ENCODE results near the gene CPLX1.
"Not testable (repeated sequence)": the region's sequence is repeated elsewhere in the genome, so short reads cannot be mapped to it uniquely, and the experiment has no call there.

The CPLX1 gene

DNA sequence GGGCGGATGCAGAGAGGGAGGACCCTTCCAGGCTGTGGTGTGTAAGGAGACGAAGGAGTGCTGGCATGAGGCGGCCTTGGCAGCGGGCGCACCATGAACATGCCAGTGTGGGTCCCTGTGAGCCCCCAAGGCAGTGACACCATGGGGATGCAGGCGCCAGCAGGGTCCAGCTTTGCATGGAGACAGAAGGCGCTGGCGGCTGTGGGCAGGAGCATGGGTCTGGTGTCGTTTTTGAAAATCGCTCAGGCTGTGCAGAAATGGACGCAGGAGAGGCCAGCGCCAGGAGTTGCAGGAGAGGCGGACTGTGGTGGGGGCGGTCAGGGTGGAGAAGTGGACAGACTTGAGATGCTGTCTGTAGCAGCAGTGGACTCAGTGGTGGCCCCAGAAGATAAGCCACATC, 64.2 kb downstream of the CPLX1 start:
- DNase-seq (ENCODE audit: low read depth in 2 of 3, low spot score in 1 of 3), result no peak

DNA sequence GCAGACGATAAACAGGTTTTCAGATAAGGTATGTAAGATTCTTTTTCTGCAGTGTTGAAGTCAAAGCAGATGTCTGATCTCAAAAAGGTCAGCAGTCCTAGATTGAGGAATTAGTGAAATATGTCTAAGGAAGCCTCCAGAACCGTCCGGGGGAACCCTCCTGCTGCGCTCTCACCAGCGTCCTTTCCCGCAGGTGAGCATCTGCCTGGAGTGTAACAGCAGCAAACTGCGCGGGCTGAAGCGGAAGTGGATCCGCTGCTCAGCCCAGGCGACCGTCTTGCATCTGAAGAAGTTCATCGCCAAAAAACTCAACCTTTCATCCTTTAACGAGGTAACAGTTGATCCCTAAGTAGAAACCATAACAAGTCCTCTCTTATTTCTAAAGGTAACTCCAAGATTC, 64.8 kb downstream of the CPLX1 start:
- DNase-seq (ENCODE audit: low read depth in 2 of 3, low spot score in 1 of 3), result no peak

DNA sequence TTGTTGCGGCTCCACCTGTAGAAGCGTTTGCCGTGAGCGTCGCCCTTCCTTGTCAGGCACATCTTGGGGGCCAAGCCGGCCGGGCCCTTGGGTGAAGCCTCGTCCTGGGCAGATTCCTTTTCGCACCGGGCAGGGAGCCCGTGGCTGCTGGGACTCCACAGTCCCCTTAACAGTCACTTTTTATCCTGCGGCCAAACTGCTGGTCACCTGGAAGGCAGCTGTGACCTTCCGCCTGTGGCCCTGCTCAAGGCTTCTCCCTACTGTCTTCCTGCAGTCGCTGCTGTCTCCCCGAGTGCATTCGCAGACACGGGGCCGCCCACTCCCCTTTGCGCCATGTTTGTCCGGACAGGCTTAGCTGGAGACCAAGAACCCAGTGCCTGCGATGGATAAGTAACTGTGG, 65.3 kb downstream of the CPLX1 start:
- DNase-seq (ENCODE audit: low read depth in 2 of 3, low spot score in 1 of 3), result no peak

DNA sequence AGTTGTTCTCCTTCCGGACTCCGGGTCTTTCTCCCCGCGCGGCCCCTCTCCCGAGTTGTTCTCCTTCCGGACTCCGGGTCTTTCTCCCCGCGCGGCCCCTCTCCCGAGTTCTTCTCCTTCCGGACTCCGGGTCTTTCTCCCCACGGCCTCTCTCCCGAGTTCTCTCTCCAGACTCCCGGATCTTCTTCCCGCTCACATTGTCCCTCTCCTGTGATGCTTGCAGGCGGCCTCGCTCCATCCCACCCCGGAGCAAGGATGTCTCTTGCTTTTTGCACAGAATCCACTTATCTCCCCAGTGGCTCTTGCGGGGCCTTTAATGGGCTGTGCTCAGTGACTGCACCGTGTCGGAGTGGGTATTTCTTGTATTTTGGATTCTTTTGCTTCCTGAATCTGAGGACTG, 66.1 kb downstream of the CPLX1 start:
- not testable (repeated sequence) for DNase-seq (ENCODE audit: low read depth in 2 of 3, low spot score in 1 of 3)

DNA sequence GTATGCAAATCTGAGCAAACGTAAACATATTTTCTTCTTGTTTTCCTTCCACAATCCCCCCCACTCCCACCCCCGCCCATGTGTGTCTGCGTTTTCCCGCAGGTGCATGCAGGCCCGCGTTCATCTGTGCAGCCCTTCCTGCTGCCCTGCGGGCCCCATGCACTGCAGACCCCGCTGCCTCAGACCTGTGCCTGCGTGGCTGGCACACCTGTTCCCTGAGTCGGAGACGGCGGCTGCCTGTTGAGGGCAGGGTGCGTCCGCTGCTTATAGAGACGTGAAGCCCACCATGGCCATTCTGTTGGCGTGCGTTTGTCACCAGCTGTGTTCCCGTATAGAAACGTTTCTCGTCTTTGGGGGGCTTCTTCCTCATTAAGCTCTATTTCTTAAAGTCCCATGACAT, 68.8 kb downstream of the CPLX1 start:
- no peak for DNase-seq (ENCODE audit: low read depth in 2 of 3, low spot score in 1 of 3)

DNA sequence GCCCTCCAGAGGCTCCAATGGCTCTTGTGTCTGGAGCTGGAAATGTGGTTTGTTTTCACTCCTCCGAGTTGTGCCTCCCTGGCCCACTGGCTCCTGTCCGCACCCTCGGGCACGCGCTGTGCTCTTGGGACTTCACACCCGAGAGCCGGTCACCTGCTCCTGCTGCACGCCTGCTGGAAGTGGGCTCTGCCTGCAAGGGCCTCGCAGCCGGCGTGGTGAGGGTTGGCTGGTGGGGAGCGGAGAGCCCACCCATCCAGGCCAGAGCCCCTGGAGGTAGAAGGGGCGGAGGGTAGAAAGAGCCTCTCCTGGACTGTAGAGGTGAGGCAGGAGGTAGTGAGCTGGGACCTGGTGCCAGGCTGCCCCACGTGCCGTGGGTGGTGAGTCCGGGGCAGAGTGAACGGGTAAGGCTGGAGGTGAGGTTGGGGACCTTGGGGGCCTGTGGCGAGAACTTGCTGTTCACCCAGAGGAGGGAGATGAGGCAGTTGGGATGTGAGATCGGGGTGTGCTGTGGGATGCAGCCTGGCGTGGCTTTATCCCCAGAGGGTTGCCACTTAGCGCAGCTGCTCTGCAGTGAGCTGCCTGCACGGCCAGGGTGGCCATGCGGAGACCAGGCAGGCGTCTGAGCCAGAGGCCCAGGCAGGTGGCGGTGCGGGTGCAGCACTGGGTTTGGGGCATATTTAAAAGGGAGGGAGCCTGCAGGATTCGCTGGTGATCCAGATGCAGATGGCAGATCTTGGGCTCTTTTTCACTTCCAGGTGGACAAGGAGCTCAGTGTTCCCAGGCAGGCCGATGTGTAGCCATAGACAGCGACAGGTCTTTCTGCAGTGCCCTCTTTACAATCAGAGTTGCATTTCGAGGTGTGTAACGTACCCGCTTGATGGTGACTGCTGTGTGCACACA, 71.5 kb downstream of the CPLX1 start:
- DNase-seq (ENCODE audit: low read depth in 2 of 3, low spot score in 1 of 3), result no peak

DNA sequence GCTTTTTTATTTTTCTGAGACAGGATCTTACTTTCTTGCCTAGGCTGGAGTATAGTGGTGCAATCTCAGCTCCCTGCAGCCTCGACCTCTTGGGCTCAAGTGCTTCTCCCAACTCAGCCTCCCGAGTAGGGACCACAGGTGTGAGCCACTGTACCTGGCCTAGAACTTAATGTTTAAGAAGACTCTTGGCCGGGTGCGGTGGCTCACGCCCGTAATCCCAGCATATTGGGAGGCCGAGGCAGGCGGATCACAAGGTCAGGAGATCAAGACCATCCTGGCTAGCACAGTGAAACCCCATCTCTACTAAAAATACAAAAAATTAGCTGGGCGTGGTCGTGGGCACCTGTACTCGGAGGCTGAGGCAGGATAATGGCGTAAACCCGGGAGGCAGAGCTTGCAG, 72.7 kb downstream of the CPLX1 start:
- DNase-seq (ENCODE audit: low read depth in 2 of 3, low spot score in 1 of 3), result not testable (repeated sequence)

DNA sequence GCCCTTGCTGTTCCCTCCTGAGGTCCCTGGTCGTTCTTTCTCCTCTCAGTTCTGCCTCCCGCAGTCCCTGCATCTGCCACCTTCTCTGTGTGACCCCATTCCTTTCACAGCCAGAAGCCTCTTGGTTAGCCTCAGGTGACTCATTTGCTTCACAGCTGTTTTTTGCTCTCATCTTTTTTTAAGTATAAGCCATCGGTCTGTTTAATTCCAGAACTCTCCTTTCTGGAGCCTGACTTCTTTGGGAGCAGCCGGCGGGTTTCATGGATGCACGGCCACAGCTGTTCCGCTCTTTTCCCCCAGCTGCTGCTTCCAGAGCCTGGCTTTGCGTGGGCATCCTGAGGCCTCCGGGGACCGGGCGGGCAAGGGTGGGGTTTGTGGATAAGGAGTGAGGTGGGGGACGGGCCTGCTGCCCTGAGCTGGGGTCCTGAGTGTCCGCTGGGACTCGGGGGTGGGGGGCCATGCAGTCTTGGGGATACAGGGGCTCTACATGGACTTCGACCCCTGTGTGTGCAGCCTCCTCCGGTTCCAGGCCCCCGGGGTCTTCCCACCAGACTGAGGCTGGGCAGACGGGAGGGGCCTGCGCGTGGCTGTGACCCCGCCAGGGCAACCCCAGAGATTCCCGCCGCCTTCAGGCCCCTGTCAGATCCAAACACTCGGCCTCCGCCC, 73.6 kb downstream of the CPLX1 start:
- DNase-seq (ENCODE audit: low read depth in 2 of 3, low spot score in 1 of 3), result no peak

DNA sequence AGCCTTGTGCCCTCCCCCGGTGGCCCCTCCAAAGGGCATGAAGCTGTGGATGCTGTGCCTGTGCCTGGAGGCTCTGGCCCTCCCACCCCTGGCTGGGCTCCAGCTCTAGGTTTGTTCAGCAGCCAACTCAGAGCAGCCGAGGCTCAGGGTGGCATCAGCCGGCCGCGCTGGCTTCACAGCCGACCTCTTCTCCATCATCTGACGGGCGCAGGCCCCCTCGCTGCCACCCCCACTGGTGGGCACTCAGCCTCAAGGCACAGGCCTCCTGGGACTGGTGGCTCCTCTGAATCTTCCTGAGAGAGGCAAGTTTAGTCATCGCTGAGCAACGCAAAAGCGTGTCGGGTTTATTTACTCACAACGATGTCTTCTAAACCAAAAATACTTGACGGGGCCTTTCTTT, 74.3 kb downstream of the CPLX1 start:
- no peak for DNase-seq (ENCODE audit: low read depth in 2 of 3, low spot score in 1 of 3)

DNA sequence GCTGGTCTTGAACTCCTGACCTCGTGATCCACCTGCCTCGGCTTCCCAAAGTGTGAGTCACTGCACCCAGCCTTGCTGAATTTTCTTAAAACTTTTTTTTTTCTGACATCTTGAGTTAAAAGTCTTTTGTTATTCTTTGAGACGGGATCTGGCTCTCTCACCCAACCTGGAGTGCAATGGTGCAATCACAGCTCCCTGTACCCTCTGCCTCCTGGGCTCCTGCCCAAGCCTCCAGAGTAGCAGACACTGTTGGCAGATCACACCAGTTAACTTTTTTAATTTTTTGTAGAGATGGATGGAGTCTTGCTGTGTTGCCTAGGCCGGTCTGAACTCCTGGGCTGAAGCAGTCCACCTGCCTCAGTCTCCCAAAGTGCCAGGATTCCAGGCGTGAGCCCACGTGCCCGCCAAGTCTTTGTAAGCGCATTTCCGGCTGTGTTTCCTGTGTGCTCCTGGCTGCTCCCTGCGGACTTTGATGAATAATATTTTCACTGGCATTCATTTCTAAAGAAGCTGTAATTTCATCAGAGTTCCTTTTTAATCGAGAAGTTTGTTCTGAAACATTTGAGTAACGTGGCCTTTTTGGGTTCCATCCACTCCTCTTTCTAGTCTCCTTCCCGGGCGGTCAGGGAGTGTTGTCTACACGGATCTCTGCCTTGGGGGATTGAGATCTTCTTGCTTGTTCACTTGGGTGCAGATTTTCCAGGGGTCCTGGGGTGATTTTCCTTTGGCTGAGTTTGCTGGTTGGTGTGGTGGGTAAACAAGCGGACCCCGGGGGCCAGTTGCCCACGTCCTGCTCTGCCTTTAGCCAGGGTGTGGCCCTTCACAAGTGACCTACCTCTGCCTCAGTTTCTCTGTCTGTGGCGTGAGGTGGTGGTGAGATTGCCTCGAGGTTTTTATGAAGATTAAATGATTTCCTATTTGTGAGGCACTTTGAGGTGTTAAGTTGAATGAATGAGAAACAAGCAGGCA, 75.9 kb downstream of the CPLX1 start:
- no peak for DNase-seq (ENCODE audit: low read depth in 2 of 3, low spot score in 1 of 3)

DNA sequence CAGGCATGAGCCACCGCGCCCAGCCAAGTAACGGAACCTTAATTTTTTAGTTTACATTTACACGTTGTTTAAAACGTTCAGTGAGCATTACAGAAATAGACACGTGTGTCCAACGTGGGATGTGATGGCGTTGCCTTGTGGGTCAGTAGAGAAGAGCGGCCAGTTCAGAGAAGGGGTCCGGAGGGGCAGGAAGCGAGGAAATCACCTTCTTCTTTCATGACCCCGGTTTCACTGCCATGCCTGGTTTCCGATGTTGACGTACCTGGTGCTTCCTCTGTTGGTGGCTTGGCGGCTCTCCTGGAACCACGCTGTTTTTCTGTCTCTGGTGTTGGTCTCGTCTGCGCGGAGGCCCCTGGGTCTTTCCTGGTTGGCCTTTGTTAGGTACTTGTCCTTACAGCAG, 77.5 kb downstream of the CPLX1 start:
- DNase-seq (ENCODE audit: low read depth in 2 of 3, low spot score in 1 of 3), result no peak

DNA sequence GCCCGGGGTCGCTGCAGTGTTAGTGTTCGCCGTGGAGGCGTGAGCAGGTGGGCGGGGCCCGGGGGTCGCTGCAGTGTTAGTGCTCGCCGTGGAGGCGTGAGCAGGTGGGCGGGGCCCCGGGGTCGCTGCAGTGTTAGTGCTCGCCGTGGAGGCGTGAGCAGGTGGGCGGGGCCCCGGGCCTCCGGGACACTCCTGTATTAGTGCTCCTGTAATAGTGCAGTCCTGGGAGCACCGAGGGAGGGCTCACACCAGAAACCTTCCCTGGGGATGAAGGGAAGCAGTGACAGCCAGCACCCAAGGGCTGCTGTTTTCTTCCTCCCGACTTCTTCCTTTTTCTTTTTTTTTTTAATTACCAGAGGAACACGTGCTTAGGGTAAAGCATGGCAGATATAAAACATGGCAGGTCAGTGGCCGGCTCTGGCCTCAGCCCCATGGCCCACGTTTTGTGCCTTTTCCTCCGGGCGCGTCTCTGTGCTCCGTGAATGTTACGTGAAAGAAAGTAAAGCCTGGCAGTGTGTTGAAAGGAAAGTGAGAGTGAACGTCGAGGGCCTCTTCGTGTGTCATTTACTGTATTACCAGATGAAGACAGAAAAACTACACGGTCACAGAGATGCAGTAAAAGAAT, 78.3 kb downstream of the CPLX1 start:
- DNase-seq (ENCODE audit: low read depth in 2 of 3, low spot score in 1 of 3), result no peak

DNA sequence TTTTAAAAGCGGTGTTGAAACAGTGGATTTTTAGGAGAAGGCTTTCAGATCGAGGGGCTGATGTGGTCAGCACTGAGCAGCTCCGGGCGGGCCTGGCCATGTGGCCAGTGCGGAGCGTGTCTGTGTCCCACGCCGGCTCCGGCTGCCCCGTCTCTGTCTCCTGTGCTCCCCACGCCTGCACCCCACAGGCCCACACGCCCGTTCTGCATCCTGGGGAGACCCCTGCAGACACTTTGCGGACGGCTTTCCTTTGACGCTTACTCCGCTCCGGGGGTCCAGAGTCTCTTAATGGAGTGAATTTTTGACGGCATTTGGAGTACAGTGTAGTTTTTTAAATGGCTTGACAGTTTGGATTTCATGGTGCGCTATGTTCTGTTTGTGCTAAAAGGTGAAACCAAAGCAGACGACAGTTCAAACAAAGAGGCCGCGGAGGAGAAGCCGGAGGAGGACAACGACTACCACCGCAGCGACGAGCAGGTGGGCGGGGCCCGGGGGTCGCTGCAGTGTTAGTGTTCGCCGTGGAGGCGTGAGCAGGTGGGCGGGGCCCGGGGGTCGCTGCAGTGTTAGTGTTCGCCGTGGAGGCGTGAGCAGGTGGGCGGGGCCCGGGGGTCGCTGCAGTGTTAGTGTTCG, 81.6 kb downstream of the CPLX1 start:
- no peak for DNase-seq (ENCODE audit: low read depth in 2 of 3, low spot score in 1 of 3)

DNA sequence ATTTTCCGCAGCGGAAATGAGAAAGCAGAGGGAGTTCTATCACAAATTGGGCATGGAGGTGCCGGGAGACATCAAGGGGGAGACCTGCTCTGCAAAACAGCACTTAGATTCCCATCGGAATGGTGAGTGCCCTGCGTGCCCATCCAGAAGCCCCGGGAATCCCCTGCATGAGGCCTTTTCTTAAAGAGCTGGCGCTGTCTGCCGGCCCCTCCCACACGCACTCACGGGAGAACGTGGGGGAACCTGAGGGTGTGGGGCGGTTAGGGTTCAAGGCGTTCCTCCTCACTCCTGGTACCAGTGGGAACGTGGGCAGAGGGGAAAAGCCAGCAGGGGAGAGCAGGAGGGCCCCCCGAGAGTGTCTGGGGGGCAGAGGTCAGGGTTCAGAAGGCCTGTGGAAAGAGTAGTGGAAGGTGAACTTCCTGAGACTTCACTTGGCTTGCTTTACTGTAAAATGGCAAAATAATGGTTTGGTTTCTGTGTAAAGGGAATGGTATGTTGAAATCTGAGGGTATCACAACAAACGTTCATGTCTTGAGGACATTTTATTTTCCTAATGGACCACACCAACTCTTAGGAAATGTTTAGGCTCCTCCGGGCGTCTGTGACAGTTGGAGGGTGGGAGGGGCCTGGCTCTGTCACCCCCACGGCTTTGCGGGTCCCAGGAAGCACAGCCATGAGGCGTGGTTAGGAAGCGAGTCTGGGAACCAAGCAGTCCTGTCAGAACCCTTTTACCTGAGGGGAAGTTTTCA, 82.3 kb downstream of the CPLX1 start:
- DNase-seq (ENCODE audit: low read depth in 2 of 3, low spot score in 1 of 3), result no peak

DNA sequence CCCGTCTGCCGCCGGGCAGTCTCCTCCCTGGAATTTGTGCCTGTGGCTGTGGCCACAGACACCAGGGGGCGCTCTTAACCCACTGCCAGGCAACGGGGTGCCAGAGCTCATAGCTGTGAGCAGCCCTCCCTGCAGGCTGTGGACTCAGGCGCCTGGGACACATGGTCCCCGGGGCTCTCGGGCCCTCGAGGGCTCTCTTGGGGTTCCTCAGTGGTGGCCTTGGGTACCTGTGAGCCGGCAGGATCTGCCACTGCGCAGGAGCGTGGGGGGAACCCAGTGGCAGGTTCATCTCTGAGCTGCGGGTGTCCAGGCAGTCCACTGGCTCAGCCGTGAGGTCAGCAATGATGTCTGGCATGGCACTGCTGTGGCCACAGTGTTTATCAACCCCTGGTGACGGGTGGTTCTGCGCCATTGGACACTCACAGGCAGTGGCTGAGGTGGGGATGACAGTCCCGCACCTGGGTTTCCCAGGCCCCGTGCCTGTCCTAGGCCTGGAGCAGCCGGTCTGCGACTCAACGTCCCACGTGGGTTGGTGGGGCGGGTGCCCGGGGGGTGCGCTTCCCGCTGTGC, 83.1 kb downstream of the CPLX1 start:
- peak; percentile 49 to 77 (median 72) for DNase-seq (ENCODE audit: low read depth in 2 of 3, low spot score in 1 of 3)

DNA sequence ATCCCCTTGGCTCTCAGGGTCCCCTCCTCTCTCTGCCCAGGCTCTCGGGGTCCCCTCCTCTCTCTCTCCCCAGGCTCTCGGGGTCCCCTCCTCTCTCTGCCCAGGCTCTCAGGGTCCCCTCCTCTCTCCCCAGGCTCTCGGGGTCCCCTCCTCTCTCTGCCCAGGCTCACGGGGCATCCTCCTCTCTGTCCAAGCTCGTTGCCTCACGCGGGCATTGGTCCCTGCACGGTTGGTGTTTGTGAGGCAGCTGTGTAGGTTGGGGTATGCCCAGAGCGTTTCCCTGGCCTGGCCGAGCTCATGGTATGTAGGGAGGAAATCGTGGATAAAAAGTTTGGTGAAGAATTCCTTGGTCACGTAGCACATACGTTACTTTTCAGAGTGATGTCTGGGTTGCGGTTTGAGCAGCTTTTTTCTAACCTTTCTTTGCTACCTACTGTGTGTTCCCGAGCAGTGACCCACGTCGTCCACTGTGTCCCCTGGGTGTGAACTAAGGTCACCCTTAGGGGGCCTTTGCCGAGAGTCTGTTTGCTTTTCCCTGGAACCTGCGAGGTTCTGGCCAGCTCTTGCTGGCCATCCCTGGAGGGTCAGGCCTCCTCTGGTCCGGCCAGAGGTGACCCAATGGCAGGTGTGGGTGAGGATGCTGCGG, 83.7 kb downstream of the CPLX1 start:
- DNase-seq (ENCODE audit: low read depth in 2 of 3, low spot score in 1 of 3), result no peak

DNA sequence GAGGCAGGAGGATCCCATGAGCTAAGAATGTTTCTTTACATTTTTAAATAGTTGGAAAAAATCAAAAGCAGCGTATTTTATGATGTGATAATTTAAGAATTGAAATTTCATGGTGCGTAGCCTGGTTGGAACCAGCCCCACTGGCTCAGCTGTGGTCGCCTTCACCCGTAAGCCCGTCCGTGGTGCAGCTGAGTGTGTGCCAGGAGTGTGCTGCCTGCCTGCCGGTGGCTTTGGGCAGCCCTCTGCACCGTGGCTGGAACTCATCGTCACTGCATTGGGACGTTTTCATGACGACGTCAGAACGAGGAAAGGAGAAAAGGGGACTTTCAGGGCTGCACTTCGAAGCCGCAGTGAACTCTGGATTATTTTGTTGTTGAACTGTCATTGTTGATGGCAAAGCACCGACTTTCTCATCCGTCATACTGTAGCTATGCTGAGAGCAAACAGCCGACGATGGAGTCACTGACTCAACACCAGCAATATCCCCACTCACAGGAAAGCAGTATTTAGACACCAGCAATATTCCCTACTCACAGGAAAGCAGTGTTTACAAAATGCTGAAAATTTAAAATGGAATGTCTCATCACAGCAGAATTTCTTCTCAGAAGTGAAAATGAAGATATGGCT, 85.2 kb downstream of the CPLX1 start:
- DNase-seq (ENCODE audit: low read depth in 2 of 3, low spot score in 1 of 3), result no peak

DNA sequence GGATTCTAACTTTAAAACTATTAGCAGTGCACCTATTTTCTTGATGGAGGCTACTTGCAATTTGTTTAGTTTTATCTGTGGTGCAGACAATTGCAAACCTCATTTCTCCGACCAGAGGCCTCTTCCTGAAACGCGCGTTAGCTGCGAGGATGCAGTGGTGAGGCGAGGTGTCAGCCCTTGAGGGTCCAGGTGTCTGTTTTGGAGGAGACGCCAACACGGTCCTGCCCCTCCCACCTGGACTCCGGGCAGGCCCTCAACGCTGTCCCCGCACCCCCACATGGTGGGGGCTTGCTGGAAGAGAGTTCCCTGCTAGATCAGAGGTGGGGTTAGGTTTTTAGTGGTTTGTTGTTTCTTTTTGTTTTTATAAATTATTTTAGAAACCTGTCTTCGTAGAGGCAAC, 85.9 kb downstream of the CPLX1 start:
- DNase-seq (ENCODE audit: low read depth in 2 of 3, low spot score in 1 of 3), result no peak

DNA sequence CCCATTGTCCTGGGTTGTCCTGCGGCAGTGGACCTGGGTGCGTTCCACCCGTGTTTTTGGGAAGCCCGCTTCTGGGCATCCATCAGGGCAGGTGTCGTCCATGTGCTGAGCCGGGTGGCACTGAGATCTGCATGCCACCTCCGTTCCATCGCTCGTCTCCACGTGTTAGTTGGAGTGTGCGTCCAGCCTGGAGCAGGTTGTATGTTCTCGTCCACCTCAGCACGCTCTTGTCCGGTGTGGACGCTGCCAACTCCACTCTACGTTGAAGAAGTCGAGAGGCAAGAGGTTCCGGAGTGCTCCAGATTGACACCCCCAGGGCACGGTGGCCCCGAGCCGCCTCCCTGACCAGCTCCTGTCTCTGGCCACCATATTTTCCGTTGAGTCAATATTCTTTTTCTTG, 86.4 kb downstream of the CPLX1 start:
- DNase-seq (ENCODE audit: low read depth in 2 of 3, low spot score in 1 of 3), result no peak

Measured in stimulated activated CD4-positive, alpha-beta T cell treated with anti-CD3 and anti-CD28 coated beads, Interleukin-12 subunit alpha, Interleukin-12 subunit beta, amount 100 ng/mL, for 48 hours (primary cell).